HG03045 (cell line): ENCODE measurements around the gene OR2AT4.
A peak's percentile ranks its signal among the peaks of the same experiment; 100 is the strongest.
"Not testable (repeated sequence)": the region's sequence is repeated elsewhere in the genome, so short reads cannot be mapped to it uniquely, and the experiment has no call there.

ENCODE experiments used
- ATAC-seq: cut with Tn5 transposase; IDR thresholded peaks from one replicate; pipeline ENCODE4 v1.9.1; 2021; ENCODE audit warnings: mild to moderate bottlenecking, moderate library complexity; ENCODE audit not compliant: unreplicated experiment

The OR2AT4 gene

GRCh38 chr11:75103380-75104026, 6.8 kb upstream of the OR2AT4 start:
- ATAC-seq, result no peak

GRCh38 chr11:75101424-75102128, 4.9 kb upstream of the OR2AT4 start:
- no peak for ATAC-seq

GRCh38 chr11:75100314-75100713, 3.6 kb upstream of the OR2AT4 start:
- ATAC-seq, result peak; percentile 97

GRCh38 chr11:75099635-75100034, 3.0 kb upstream of the OR2AT4 start:
- no peak for ATAC-seq

- not testable (repeated sequence) for ATAC-seq
Measured at GRCh38 chr11:75098835-75099439, 2.3 kb upstream of the OR2AT4 start.

GRCh38 chr11:75098181-75098580, 1.5 kb upstream of the OR2AT4 start:
- not testable (repeated sequence) for ATAC-seq

- no peak for ATAC-seq
Measured at GRCh38 chr11:75097173-75097557, 489 bp upstream of the OR2AT4 start.

GRCh38 chr11:75094382-75094781, 2.3 kb downstream of the OR2AT4 start:
- ATAC-seq, result not testable (repeated sequence)

- no peak for ATAC-seq
Measured at GRCh38 chr11:75090671-75091177, 6.0 kb downstream of the OR2AT4 start.

- no peak for ATAC-seq
Measured at GRCh38 chr11:75087319-75088305, 9.1 kb downstream of the OR2AT4 start.

GRCh38 chr11:75084883-75085282, 11.8 kb downstream of the OR2AT4 start:
- no peak for ATAC-seq

- no peak for ATAC-seq
Measured at GRCh38 chr11:75083217-75083605, 13.5 kb downstream of the OR2AT4 start.

- no peak for ATAC-seq
Measured at GRCh38 chr11:75082601-75083216, 14.0 kb downstream of the OR2AT4 start.

GRCh38 chr11:75079546-75079945, 17.1 kb downstream of the OR2AT4 start:
- no peak for ATAC-seq

- ATAC-seq, result no peak
Measured at GRCh38 chr11:75078233-75078632, 18.4 kb downstream of the OR2AT4 start.

- ATAC-seq, result no peak
Measured at GRCh38 chr11:75077316-75077715, 19.4 kb downstream of the OR2AT4 start.

GRCh38 chr11:75076671-75077070, 20.0 kb downstream of the OR2AT4 start:
- no peak for ATAC-seq

- no peak for ATAC-seq
Measured at GRCh38 chr11:75073459-75074190, 23.1 kb downstream of the OR2AT4 start.

GRCh38 chr11:75072582-75072981, 24.1 kb downstream of the OR2AT4 start:
- no peak for ATAC-seq

GRCh38 chr11:75069473-75069872, 27.2 kb downstream of the OR2AT4 start:
- ATAC-seq, result no peak
